A673 (cell line): ENCODE measurements around the gene FAM163B. TPM values are rescaled to one million over a fixed set of nuclear protein-coding genes. Genes with fewer than 3 reads are reported as not detected.

Source experiments
- BruUV-seq: library from RNA; stranded (reverse); fragments of 400-500 nt; replicated peaks from 2 replicates; lab custom pipeline; 2021; lab: Mats Ljungman, UMichigan
- CTCF ChIA-PET: fragments of 300-600 bp; sonication (Branson Sonifier 250); formaldehyde crosslinking; loops from one replicate; lab custom pipeline; 2022; ENCODE audit warnings: antibody characterized with exemption; lab: Charles Lee
- POLR2A ChIA-PET: fragments of 300-600 bp; sonication (Branson Sonifier 250); formaldehyde crosslinking; loops from one replicate; lab custom pipeline; 2022; ENCODE audit warnings: antibody characterized with exemption; ENCODE audit not compliant: low non-redundant PET; lab: Charles Lee
- DNase-seq: peaks from one replicate; pipeline ENCODE4 v3.0.0-alpha.2; 2015; ENCODE audit warnings: low spot score
- H3K27ac ChIP-seq: fragments of 200-600 bp; sonication (generic); 2 replicates; pipeline ENCODE4 v1.5.1; 2016; ENCODE audit warnings: mixed run types, low read depth, mild to moderate bottlenecking, mixed read lengths, antibody characterized with exemption, low read length; ENCODE audit not compliant: poor library complexity, severe bottlenecking
- H3K27me3 ChIP-seq: fragments of 200-600 bp; sonication (generic); replicated peaks from 2 replicates; pipeline ENCODE4 v1.6.1; 2017; ENCODE audit warnings: mixed run types, low read depth, mild to moderate bottlenecking, mixed read lengths, antibody characterized with exemption, low read length; ENCODE audit not compliant: insufficient read depth, poor library complexity
- H3K36me3 ChIP-seq: fragments of 200-600 bp; sonication (generic); 2 replicates; pipeline ENCODE4 v1.6.1; 2016; ENCODE audit warnings: mixed run types, mild to moderate bottlenecking, mixed read lengths, antibody characterized with exemption, low read length; ENCODE audit not compliant: insufficient read depth, poor library complexity, severe bottlenecking
- H3K4me1 ChIP-seq: fragments of 200-600 bp; sonication (generic); 2 replicates; pipeline ENCODE4 v1.6.1; 2017; ENCODE audit warnings: mixed run types, mild to moderate bottlenecking, mixed read lengths, antibody characterized with exemption, low read length; ENCODE audit not compliant: insufficient read depth, poor library complexity, severe bottlenecking
- H3K4me3 ChIP-seq: fragments of 200-600 bp; sonication (generic); 2 replicates; pipeline ENCODE4 v1.5.1; 2016; ENCODE audit warnings: low read depth, mixed run types, mild to moderate bottlenecking, mixed read lengths, low read length; ENCODE audit not compliant: poor library complexity, severe bottlenecking
- H3K9me3 ChIP-seq: fragments of 200-600 bp; sonication (generic); 2 replicates; pipeline ENCODE4 v1.6.1; 2016; ENCODE audit warnings: mixed run types, low read depth, mild to moderate bottlenecking, mixed read lengths, antibody characterized with exemption, low read length; ENCODE audit not compliant: poor library complexity, severe bottlenecking
- CTCF ChIP-seq: fragments of 300-800, 200-600 bp; sonication (generic); conservative IDR thresholded peaks from 2 replicates; pipeline ENCODE4 v1.5.1; 2017; ENCODE audit warnings: low read depth, mild to moderate bottlenecking, antibody characterized with exemption, low read length, moderate library complexity, mixed read lengths
- EZH2 ChIP-seq: fragments of 200-600 bp; sonication (generic); IDR thresholded peaks from 2 replicates; pipeline ENCODE4 v1.6.1; 2017; ENCODE audit warnings: borderline replicate concordance, low read depth, mild to moderate bottlenecking, mixed read lengths, antibody characterized with exemption, low read length; ENCODE audit not compliant: poor library complexity, severe bottlenecking
- intact Hi-C: fragments of 100-400 bp; cut with micrococcal nuclease; formaldehyde crosslinking; loops from one replicate; pipeline ENCODE4 v1.10.0; 2022; ENCODE audit not compliant: unreplicated experiment
- total RNA-seq: library from RNA; stranded (reverse); gene quantifications from 2 replicates; pipeline ENCODE4 v1.2.3, GENCODE V29; 2021

The FAM163B gene
- total RNA-seq, 1 experiment from 2014 or later, result not detected

DNA sequence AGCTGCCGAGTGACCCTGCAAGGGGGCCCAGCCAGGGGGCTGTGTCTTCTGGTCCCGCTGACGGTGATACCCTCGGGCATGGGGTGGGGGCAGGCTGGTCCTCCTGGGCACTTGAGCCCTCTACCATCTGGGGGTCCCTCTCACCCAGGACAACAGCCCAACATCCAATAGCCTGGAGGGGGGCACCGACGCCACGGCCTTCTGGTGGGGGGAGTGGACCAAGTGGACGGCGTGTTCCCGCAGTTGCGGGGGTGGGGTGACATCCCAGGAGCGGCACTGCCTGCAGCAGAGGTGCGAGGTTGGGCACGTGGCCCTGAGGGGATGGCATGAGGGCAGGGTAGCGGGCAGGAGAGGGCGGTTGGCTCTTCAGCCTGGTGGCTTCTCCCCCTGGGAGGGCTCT, 71.9 kb downstream of the FAM163B start:
- Histone ChIP-seq H3K4me3 (no peak overlapping the region), H3K36me3 (no peaks in the 10 kb centered on the region), H3K9me3 (no peaks in the 10 kb centered on the region), H3K4me1 (peaks cover 5% of the 10 kb centered on the region), H3K27me3 (no peaks in the 10 kb centered on the region), H3K27ac (no peak overlapping the region)
- no peak for DNase-seq
- TF ChIP-seq CTCF (no peak), EZH2 (no peak)
- no TSS peak for BruUV-seq
- ChIA-PET CTCF (no interaction called here), POLR2A (no interaction called here)
- intact Hi-C loops, result no loop called here

- Histone ChIP-seq H3K27me3 (no peaks in the 10 kb centered on the region), H3K36me3 (no peaks in the 10 kb centered on the region), H3K4me3 (no peak overlapping the region), H3K9me3 (no peaks in the 10 kb centered on the region), H3K4me1 (peaks cover 5% of the 10 kb centered on the region), H3K27ac (no peak overlapping the region)
- no TSS peak for BruUV-seq
- no peak for DNase-seq
- intact Hi-C loops, result no loop called here
- ChIA-PET CTCF (no interaction called here), POLR2A (no interaction called here)
- TF ChIP-seq EZH2 (no peak), CTCF (no peak)
These were observed 72.7 kb downstream of the FAM163B start for GRCh38 chr9:133536536-133536935.

DNA sequence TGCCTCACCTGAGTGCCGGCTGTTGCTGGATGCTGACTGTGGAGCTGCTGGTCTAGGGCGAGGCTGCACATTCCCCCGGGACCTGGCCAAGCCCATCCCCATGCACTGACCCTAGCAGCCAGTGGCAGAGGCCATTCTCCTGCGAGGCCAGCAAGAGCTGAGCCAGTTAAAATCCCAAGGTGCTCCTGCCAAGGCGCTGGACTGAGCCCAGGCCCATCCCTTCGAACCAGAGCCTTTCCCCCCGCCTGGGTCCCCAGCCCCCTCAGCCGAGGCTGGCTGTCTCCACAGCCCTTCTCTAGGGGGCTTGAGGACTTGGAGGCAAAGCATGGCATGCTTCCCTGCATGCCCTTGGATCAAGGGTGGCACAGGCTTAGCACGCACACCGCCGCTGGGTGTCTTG, 73.1 kb downstream of the FAM163B start:
- H3K4me1 ChIP-seq, result peaks cover 5% of the 10 kb centered on the region
- ChIA-PET CTCF (no interaction called here), POLR2A (no interaction called here)
- TF ChIP-seq CTCF (no peak), EZH2 (no peak)
- no peak overlapping the region for H3K27ac ChIP-seq
- no peak overlapping the region for H3K4me3 ChIP-seq
- intact Hi-C loops, result no loop called here
- H3K9me3 ChIP-seq, result no peaks in the 10 kb centered on the region
- H3K27me3 ChIP-seq, result no peaks in the 10 kb centered on the region
- DNase-seq, result no peak
- no TSS peak for BruUV-seq
- H3K36me3 ChIP-seq, result no peaks in the 10 kb centered on the region
